Activated T-cell treated with anti-CD3 and anti-CD28 coated beads for 4 hours (primary cell): Measurements from ENCODE around the gene PRDM11.
A peak's percentile ranks its signal among the peaks of the same experiment; 100 is the strongest.
"Not testable (repeated sequence)": the region's sequence is repeated elsewhere in the genome, so short reads cannot be mapped to it uniquely, and the experiment has no call there.

Source experiments
- DNase-seq: peaks from one replicate; pipeline ENCODE4 v3.0.0-alpha.2; 2020

The PRDM11 gene

GRCh38 chr11:45146072-45147016, at the start of gene PRDM11:
Gene PRDM11 (plus strand): TSS chr11:45146639. CDS start chr11:45181767, 35,128 bp downstream.
- peak; percentile 54 for DNase-seq

- DNase-seq, result no peak
Measured at GRCh38 chr11:45097721-45098493, 48.5 kb upstream of the PRDM11 start.

DNA sequence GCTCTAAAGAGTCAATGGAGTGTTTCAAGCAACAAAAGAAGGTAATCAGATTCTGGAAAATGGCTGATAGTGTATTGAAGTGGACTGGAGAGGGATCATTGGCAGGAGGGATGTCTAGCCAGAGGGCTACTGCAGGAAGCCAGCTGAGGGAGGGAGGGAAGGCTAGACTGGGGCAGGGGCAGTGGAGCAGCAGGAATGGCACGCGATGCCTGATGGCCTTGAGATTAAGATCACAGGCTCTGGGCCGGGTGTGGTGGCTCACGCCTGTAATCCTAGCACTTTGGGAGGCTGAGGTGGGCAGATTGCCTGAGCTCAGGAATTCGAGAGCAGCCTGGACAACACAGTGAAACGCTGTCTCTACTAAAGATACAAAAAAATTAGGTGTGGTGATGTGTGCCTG, 47.5 kb upstream of the PRDM11 start:
- no peak for DNase-seq

GRCh38 chr11:45100339-45100738, 46.1 kb upstream of the PRDM11 start:
- no peak for DNase-seq

- DNase-seq, result no peak
Measured at GRCh38 chr11:45102361-45102809, 44.1 kb upstream of the PRDM11 start.

- peak; percentile 63 for DNase-seq
Measured at GRCh38 chr11:45102810-45103621, 43.4 kb upstream of the PRDM11 start.

GRCh38 chr11:45104006-45104789, 42.2 kb upstream of the PRDM11 start:
- DNase-seq, result no peak

GRCh38 chr11:45104790-45105084, 41.7 kb upstream of the PRDM11 start:
- DNase-seq, result no peak

GRCh38 chr11:45105233-45105983, 41.0 kb upstream of the PRDM11 start:
- peak; percentile 48 for DNase-seq

DNA sequence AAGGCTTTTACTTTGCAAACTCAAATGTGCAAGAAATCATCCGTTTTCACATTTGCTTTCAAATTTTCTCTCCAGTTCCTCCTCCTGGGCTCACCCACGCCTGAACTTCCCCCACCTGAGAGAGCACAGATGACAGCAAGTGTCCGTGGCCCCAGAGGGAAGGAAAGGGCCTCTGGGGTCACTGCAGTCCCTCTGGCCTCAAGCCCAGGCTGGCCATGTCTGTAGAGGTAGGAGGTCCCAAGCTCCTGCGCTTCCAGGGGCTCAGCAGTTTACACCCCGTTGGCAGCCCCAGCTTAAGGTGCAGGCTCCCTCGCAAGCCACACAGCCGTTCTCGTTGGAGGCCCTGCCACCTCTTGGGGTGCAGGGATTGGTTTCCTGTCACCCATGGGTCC, 40.5 kb upstream of the PRDM11 start:
- no peak for DNase-seq

DNA sequence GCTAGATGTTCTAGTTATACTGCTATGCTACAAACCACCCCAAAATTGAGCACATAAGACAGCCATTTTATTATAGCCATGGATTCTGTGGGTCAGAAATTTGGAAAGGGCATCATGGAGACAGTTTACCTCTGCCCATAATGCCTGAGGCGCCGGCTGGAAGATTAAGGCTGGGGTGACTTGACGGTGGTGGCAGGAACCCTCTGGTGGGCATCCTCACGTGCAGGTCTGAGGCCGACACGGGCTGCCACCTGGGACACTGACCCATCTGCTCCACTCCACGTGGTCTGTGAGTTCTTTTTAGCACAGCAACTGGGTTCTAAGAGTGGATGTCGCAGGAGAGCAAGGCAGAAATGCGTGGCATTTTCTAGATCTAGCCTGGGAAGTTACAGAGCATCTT, 40.0 kb upstream of the PRDM11 start:
- DNase-seq, result no peak

- no peak for DNase-seq
Measured at GRCh38 chr11:45107029-45107428, 39.4 kb upstream of the PRDM11 start.

- DNase-seq, result no peak
Measured at GRCh38 chr11:45108070-45109064, 38.1 kb upstream of the PRDM11 start.

DNA sequence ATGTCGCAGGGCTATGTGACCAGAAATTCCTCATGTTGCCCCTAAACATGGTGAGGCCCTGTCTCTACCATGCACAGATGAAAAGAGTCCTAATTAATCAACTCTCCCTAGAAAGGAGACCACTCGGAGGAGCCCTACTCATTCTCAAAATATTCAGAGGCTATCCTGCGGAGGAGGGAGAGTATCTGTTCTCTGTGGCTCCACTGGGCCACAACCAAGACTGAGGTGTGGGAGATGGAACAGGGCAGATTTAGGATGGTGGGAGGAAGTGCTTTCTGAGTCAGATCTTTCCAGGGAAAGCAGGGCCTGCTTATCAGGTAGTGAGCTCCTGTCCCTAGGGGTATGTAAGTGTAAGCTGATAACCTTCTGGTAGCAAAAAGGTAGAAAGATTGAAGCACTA, 37.0 kb upstream of the PRDM11 start:
- DNase-seq, result no peak

DNA sequence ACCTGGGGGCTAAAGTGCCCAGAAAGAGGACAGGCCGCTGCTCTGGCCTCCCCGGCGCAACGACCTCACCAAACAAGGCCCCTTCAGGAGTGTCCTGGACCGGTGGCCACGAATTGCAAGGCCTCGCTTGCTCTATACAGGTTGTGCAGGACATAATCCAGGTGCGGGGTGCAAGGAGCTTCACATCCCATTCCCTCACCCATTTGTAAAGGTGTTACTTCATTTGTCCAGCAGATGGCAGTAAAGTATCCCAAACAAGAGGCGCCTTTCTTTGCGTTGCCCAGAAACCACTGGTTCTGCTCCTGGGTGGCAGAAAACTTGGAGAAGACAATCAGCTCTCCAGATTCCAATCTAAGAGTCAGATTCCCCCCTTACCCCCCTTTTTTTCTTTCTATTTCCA, 35.9 kb upstream of the PRDM11 start:
- DNase-seq, result peak; percentile 22

DNA sequence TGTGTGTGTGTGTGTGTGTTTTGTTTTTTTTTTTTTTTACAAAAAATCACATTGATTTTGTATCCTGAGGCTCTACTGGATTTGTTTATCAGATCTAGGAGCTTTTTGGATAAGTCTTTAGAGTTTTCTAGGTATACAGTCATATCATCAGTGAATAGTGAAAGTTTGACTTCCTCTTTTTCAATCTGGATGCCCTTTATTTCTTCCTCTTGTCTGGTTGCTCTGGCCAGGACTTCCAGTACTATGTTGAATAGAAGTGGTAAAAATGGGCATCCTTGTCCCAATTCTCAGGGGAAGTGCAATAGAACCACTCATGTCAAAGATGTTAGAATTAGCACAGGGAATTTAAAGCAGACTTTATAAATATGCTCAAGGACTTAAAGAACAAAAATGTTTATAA, 32.6 kb upstream of the PRDM11 start:
- DNase-seq, result no peak

- not testable (repeated sequence) for DNase-seq
Measured at GRCh38 chr11:45127836-45128235, 18.6 kb upstream of the PRDM11 start.

GRCh38 chr11:45133878-45134277, 12.6 kb upstream of the PRDM11 start:
- DNase-seq, result no peak

DNA sequence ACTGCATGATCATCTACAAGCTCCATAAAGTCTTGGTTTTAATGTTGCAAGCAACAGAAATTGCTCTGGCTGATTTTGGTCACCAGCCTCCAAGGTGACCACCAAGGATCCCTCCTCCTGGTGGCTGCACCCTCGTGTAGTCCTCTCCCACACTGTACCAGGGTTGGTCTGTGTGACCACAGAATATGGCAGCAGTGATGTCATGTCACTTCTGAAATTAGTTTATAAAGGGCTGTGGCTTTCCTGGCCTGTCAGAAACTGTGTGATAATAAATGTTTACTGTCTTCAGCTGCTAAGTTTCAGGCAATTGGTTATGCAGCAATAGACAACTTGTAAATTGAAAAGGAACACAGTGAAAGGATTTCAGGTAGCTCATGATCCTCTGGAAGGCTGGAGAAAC, 5.3 kb upstream of the PRDM11 start:
- no peak for DNase-seq

DNA sequence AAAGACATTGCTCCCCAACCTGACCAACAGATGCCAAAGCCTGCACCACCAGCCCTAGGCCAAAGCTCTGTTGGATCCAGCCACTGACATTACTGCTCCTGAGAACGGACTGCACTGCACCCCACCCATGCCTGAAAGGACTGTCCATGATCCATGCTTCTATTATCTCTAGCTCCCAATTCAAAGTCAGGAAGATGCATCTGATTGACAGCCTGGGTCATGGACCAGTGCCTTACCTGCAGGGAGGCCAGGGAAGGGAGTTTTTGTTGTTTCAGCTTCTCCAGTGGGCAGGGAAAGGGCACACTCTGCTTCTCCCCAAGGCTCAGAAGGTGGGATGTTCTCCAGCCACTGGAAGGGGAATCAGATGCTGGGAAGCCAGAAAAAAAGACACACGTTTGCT, 4.8 kb upstream of the PRDM11 start:
- no peak for DNase-seq
